ENCODE results near the gene NAPSA. TPM values are rescaled to one million over a fixed set of nuclear protein-coding genes. Genes with fewer than 3 reads are reported as not detected.

NAPSA gene
- total and polyA plus RNA-seq, 10 of the 15 experiments (the other 5 are each of a cell fraction or from before 2014, with no cell fraction given): 6.7 to 45.4 (median 17.1) TPM

- TF ChIP-seq CTCF (IDR thresholded peaks at IDR 0.05 in 2 of 3, conservative IDR thresholded peaks at IDR 0.05 in 1 of 3; ENCODE audit: control insufficient read depth in 2 of 3, extremely low read depth in 1 of 3, insufficient read depth in 1 of 3, low read depth in 3 of 3, low read length in 3 of 3): peak in 1 of 3 experiments; percentile 17; a peak in 1 of 6 replicates
- TF ChIP-seq ZNF207 (IDR thresholded peaks at IDR 0.05; ENCODE audit: borderline replicate concordance): no peak
- peaks cover under 1% of the 10 kb centered on the region for H3K79me2 ChIP-seq (ENCODE audit: control insufficient read depth, insufficient read depth, low read length)
- in situ Hi-C loops (cut with MboI): loop anchor here (10.0 to 25.0 kb wide), 2 partner anchors 545 to 1013 kb away; partner anchors contain the start of genes CLDND2, ETFB and NKG7
- intact Hi-C loops (cut with micrococcal nuclease; ENCODE audit: unreplicated experiment): loop anchor here (5.0 to 10.0 kb wide), 3 partner anchors 83 to 545 kb away; partner anchors contain the start of gene MYBPC2
- no peaks in the 10 kb centered on the region for H4K20me1 ChIP-seq (ENCODE audit: control insufficient read depth, insufficient read depth)
- WGBS (ENCODE audit: insufficient coverage, insufficient replicate concordance, low lambda C conversion rate, missing lambda C conversion rate): 73% methylated on average over 22 of the region's 22 CpGs
- FAIRE-seq (no peak), DNase-seq (ENCODE audit: low read depth, low spot score) (no peak), ATAC-seq (no peak)
- no peak overlapping the region for H3K4me3 ChIP-seq
- no peak overlapping the region for H2AFZ ChIP-seq (ENCODE audit: control insufficient read depth, low read depth, low read length)
- SMC1A ChIA-PET (ENCODE audit: uncharacterized antibody, unreplicated experiment): interaction anchor here (0.7 to 3.1 kb wide), 3 partner anchors 11 to 16 kb away, joined by 3 to 7 read pairs (median 3); no protein-coding TSS in a partner anchor
- H3K36me3 ChIP-seq (ENCODE audit: control insufficient read depth in 2 of 2, insufficient read depth in 2 of 2, low read length in 1 of 2): no peaks in the 10 kb centered on the region
- RAD21 ChIA-PET (ENCODE audit: unreplicated experiment): interaction anchor here (1.1 to 3.0 kb wide), 2 partner anchors 8 to 20 kb away, joined by 3 to 7 read pairs; partner anchors contain the start of gene KCNC3
- no peak overlapping the region for H3K27ac ChIP-seq (ENCODE audit: control insufficient read depth, insufficient read depth)
- H3K27me3 ChIP-seq (replicated peaks in 1 of 2; ENCODE audit: control insufficient read depth in 2 of 2, insufficient read depth in 2 of 2, low read length in 1 of 2): no peaks in the 10 kb centered on the region
- CTCF ChIA-PET: interaction anchor here (0.7 to 3.0 kb wide), 5 partner anchors 8 to 183 kb away, joined by 3 to 9 read pairs (median 4); no protein-coding TSS in a partner anchor
- no peaks in the 10 kb centered on the region; the same call in 1 of the 3 replicates for H3K9me3 ChIP-seq (replicated peaks; ENCODE audit: control insufficient read depth, insufficient read depth, low read length)
- H3K4me2 ChIP-seq (ENCODE audit: control insufficient read depth, insufficient read depth): no peak overlapping the region
- BruUV-seq (replicated peaks): no TSS peak
- peaks cover 45% of the 10 kb centered on the region for H3K4me1 ChIP-seq (ENCODE audit: control insufficient read depth, insufficient read depth, low read length)
- POLR2A ChIA-PET: interaction anchor here (0.6 to 1.8 kb wide), 2 partner anchors 21 to 76 kb away, joined by 4 to 5 read pairs; no protein-coding TSS in a partner anchor
- no peak overlapping the region for H3K9ac ChIP-seq (ENCODE audit: control insufficient read depth, insufficient read depth, low read length)
These were observed 16.0 kb downstream of the NAPSA start for GRCh38 chr19:50349277-50350057.

All from GM12878 (cell line).